ENCODE measurements around the gene ACBD6. TPM values are rescaled to one million over a fixed set of nuclear protein-coding genes. Genes with fewer than 3 reads are reported as not detected.

Gene ACBD6
- total and polyA plus RNA-seq, 2 of the 4 experiments (the other 2 are of a cell fraction) = 52.5 to 59.1 TPM

- no peak overlapping the region for H3K14ac ChIP-seq (replicated peaks; ENCODE audit: low read depth, low read length)
- no peak overlapping the region for H3K18ac ChIP-seq (ENCODE audit: low read depth, low read length)
- ATAC-seq (ENCODE audit: low read depth) (no peak), DNase-seq (no peak)
- H2BK120ac ChIP-seq (ENCODE audit: low read depth, low read length) = no peak overlapping the region
- H3K4me1 ChIP-seq (ENCODE audit: control insufficient read depth, insufficient read depth, low read length) = peaks cover 4% of the 10 kb centered on the region; the same call in 1 of the 2 replicates
- no peaks in the 10 kb centered on the region for H3K27me3 ChIP-seq (ENCODE audit: control insufficient read depth, insufficient read depth, low read length)
- H3K4me2 ChIP-seq (ENCODE audit: low read depth, low read length) = no peak overlapping the region
- no peaks in the 10 kb centered on the region; the same call in 1 of the 2 replicates for H3K36me3 ChIP-seq (ENCODE audit: control insufficient read depth, insufficient read depth, low read length)
- H4K8ac ChIP-seq (ENCODE audit: low read depth in 2 of 2, low read length in 2 of 2) = no peak overlapping the region
- H3K9me3 ChIP-seq (ENCODE audit: control insufficient read depth, insufficient read depth, low read length) = no peaks in the 10 kb centered on the region
- no peak overlapping the region for H3K27ac ChIP-seq (ENCODE audit: insufficient read depth, low read length)
- dilution Hi-C loops (cut with HindIII; ENCODE audit: low sequenced_read_pairs, unreplicated experiment) = no loop called here
- intact Hi-C loops (cut with micrococcal nuclease) = no loop called here
- H4K20me1 ChIP-seq (ENCODE audit: insufficient read depth, low read length) = peaks cover 6% of the 10 kb centered on the region; the same call in 1 of the 2 replicates
- no peak overlapping the region for H2AFZ ChIP-seq (replicated peaks; ENCODE audit: low read length, poor library complexity)
- TF ChIP-seq RFX5 (IDR thresholded peaks at IDR 0.05; ENCODE audit: low read depth, low read length) (no peak), SMC3 (IDR thresholded peaks at IDR 0.05; ENCODE audit: low read depth, low read length) (no peak), BHLHE40 (IDR thresholded peaks at IDR 0.05; ENCODE audit: low read depth, low read length) (no peak), MAFK (IDR thresholded peaks at IDR 0.05; ENCODE audit: low read depth, low read length) (no peak), CTCF (conservative IDR thresholded peaks at IDR 0.05; ENCODE audit: low read depth, low read length) (no peak), RAD21 (IDR thresholded peaks at IDR 0.05; ENCODE audit: low read length) (no peak), RCOR1 (IDR thresholded peaks at IDR 0.05; ENCODE audit: insufficient replicate concordance, low read length) (no peak), MXI1 (IDR thresholded peaks at IDR 0.05; ENCODE audit: borderline replicate concordance, low read depth, low read length) (no peak), ELK1 (IDR thresholded peaks at IDR 0.05; ENCODE audit: borderline replicate concordance, low read depth, low read length) (no peak), MAZ (IDR thresholded peaks at IDR 0.05; ENCODE audit: borderline replicate concordance, low read depth, low read length) (no peak), CEBPB (IDR thresholded peaks at IDR 0.05; ENCODE audit: low read depth, low read length) (no peak)
- BruUV-seq (replicated peaks) = no TSS peak
- no peak overlapping the region for H2BK15ac ChIP-seq (ENCODE audit: low read depth, low read length)
- no peak overlapping the region for H4K91ac ChIP-seq (ENCODE audit: insufficient read depth, low read depth, low read length)
- CTCF ChIA-PET = no interaction called here
- POLR2A ChIA-PET (ENCODE audit: unreplicated experiment) = no interaction called here
- H3K9me1 ChIP-seq (ENCODE audit: insufficient read depth, low read length) = 0 out of 2 replicates have a peak, but pooled peaks cover 2% of the 10 kb centered on the region
- no peak overlapping the region for H3K9ac ChIP-seq (ENCODE audit: low read depth, low read length)
- no peak overlapping the region for H3K4me3 ChIP-seq (ENCODE audit: insufficient read depth, low read depth, low read length)
- H3K23ac ChIP-seq (ENCODE audit: low read depth, low read length) = no peak overlapping the region
- H3K4ac ChIP-seq (ENCODE audit: low read depth, low read length) = no peak overlapping the region
- H2AK5ac ChIP-seq (ENCODE audit: low read depth, low read length) = no peak overlapping the region
- WGBS, 2 experiments (ENCODE audit: extremely low coverage in 2 of 2, insufficient read length in 1 of 2) = no CpG with 5 or more reads among the region's 2 CpGs
- no peak overlapping the region for H4K5ac ChIP-seq (ENCODE audit: low read depth, low read length)
- H2AK9ac ChIP-seq (replicated peaks; ENCODE audit: low read depth, low read length, poor library complexity) = no peak overlapping the region
- in situ Hi-C loops (cut with MboI; ENCODE audit: low sequenced_read_pairs) = no loop called here
- no peak overlapping the region for H3K56ac ChIP-seq (ENCODE audit: extremely low read depth, insufficient read depth, low read length)
- H3K79me1 ChIP-seq (ENCODE audit: low read depth in 1 of 2, low read length in 2 of 2) = peaks cover 8 to 22% of the 10 kb centered on the region in 2 experiments; a peak in 3 of 4 replicates
- H2BK20ac ChIP-seq (ENCODE audit: low read depth, low read length) = no peak overlapping the region
- no peak overlapping the region for H2BK5ac ChIP-seq (ENCODE audit: low read depth, low read length, poor library complexity, severe bottlenecking)
Measured at GRCh38 chr1:180294711-180295110, 207.7 kb downstream of the ACBD6 start.
